ENCODE measurements around the gene PPIL4. TPM values are rescaled to one million over a fixed set of nuclear protein-coding genes. Genes with fewer than 3 reads are reported as not detected.
A peak's percentile ranks its signal among the peaks of the same experiment; 100 is the strongest.
"Not testable (repeated sequence)": the region's sequence is repeated elsewhere in the genome, so short reads cannot be mapped to it uniquely, and the experiment has no call there.

Gene PPIL4
- total RNA-seq, 1 donor: 46.0 TPM

- no peak overlapping the region for H3K4me3 ChIP-seq (ENCODE audit: low read depth, low read length)
- DNase-seq (ENCODE audit: low read depth): no peak
- no peak for TF ChIP-seq CTCF (IDR thresholded peaks at IDR 0.05; ENCODE audit: insufficient read depth, low read length)
Observed at GRCh38 chr6:149503276-149503675, 42.6 kb downstream of the PPIL4 start.

GRCh38 chr6:149501768-149502167 lies 44.1 kb downstream of the PPIL4 start:
- DNase-seq (ENCODE audit: low read depth): no peak

GRCh38 chr6:149501201-149501600 lies 44.6 kb downstream of the PPIL4 start:
- TF ChIP-seq CTCF (IDR thresholded peaks at IDR 0.05; ENCODE audit: insufficient read depth, low read length): no peak
- no peak for DNase-seq (ENCODE audit: low read depth)
- H3K4me3 ChIP-seq (ENCODE audit: low read depth, low read length): no peak overlapping the region

More at GRCh38 chr6:149501768-149502167, 44.1 kb downstream of the PPIL4 start:
- no peak overlapping the region for H3K4me3 ChIP-seq (ENCODE audit: low read depth, low read length)
- TF ChIP-seq CTCF (IDR thresholded peaks at IDR 0.05; ENCODE audit: insufficient read depth, low read length): no peak

GRCh38 chr6:149500096-149500495 lies 45.7 kb downstream of the PPIL4 start:
- no peak for TF ChIP-seq CTCF (IDR thresholded peaks at IDR 0.05; ENCODE audit: insufficient read depth, low read length)
- DNase-seq (ENCODE audit: low read depth): no peak
- no peak overlapping the region for H3K4me3 ChIP-seq (ENCODE audit: low read depth, low read length)

GRCh38 chr6:149499066-149499465 lies 46.8 kb downstream of the PPIL4 start:
- peak; percentile 57 for DNase-seq (ENCODE audit: low read depth)
- TF ChIP-seq CTCF (IDR thresholded peaks at IDR 0.05; ENCODE audit: insufficient read depth, low read length): no peak
- no peak overlapping the region for H3K4me3 ChIP-seq (ENCODE audit: low read depth, low read length)

GRCh38 chr6:149497365-149497764 lies 48.5 kb downstream of the PPIL4 start:
- TF ChIP-seq CTCF (IDR thresholded peaks at IDR 0.05; ENCODE audit: insufficient read depth, low read length): no peak
- DNase-seq (ENCODE audit: low read depth): no peak
- no peak overlapping the region for H3K4me3 ChIP-seq (ENCODE audit: low read depth, low read length)

- DNase-seq (ENCODE audit: low read depth): not testable (repeated sequence)
Observed at GRCh38 chr6:149496597-149496996, 49.2 kb downstream of the PPIL4 start.

GRCh38 chr6:149495349-149496016 lies 50.4 kb downstream of the PPIL4 start:
- H3K4me3 ChIP-seq (ENCODE audit: low read depth, low read length); DNase-seq (ENCODE audit: low read depth): not testable (repeated sequence)

More at GRCh38 chr6:149496597-149496996, 49.2 kb downstream of the PPIL4 start:
- not testable (repeated sequence) for H3K4me3 ChIP-seq (ENCODE audit: low read depth, low read length)

GRCh38 chr6:149494810-149495209 lies 51.0 kb downstream of the PPIL4 start:
- H3K4me3 ChIP-seq (ENCODE audit: low read depth, low read length); DNase-seq (ENCODE audit: low read depth): not testable (repeated sequence)

Measured in fibroblast of the aortic adventitia (primary cell).